ENCODE data around the gene PTER.

GRCh38 chr10:16470747-16471146 lies 33.9 kb downstream of the PTER start:
- TF ChIP-seq POLR2A (IDR thresholded peaks at IDR 0.05; ENCODE audit: low read length) (no peak), GATA1 (IDR thresholded peaks at IDR 0.05; ENCODE audit: low read depth, low read length) (no peak)

Data from erythroblast (primary cell).